ENCODE data around the gene ADM5. TPM values are rescaled to one million over a fixed set of nuclear protein-coding genes. Genes with fewer than 3 reads are reported as not detected.

Gene ADM5
- total and polyA plus RNA-seq, 2 experiments from 2014 or later, result 2.8 to 5.7 TPM

- DNase-seq (ENCODE audit: low spot score), result peak; percentile 100
- H3K4me2 ChIP-seq, result peak within 1 kb of the TSS; percentile 90
- peaks cover 48% of the 10 kb centered on the region for H3K4me1 ChIP-seq (ENCODE audit: insufficient read depth)
- Mint-ChIP-seq H3K4me3 (peak within 1 kb of the TSS; percentile 97), H3K27ac (peak within 1 kb of the TSS; percentile 100), H3K27me3 (ENCODE audit: insufficient read depth, low read depth, poor library complexity) (peaks cover 43% of the 10 kb centered on the region), H3K9me3 (0 out of 3 replicates have a peak, but pooled peaks cover under 1% of the 10 kb centered on the region), H3K4me1 (peaks cover 66% of the 10 kb centered on the region), H3K36me3 (ENCODE audit: low read depth) (peaks cover 4% of the 10 kb centered on the region; the same call in 2 of the 3 replicates)
- no peaks in the 10 kb centered on the region for H3K36me3 ChIP-seq (ENCODE audit: insufficient read depth)
- H3K9me2 ChIP-seq (ENCODE audit: insufficient read depth), result no peaks in the 10 kb centered on the region
- H4K20me1 ChIP-seq (replicated peaks; ENCODE audit: insufficient read depth), result peaks cover 13% of the 10 kb centered on the region
- peaks cover 20% of the 10 kb centered on the region for H3F3A ChIP-seq (replicated peaks; ENCODE audit: low read depth)
- peak; percentile 65 for ATAC-seq
- H3K27ac ChIP-seq (ENCODE audit: low read depth), result peak within 1 kb of the TSS; percentile 100
- no peak; the same call in 1 of the 2 replicates for TF ChIP-seq CREB1 (CRISPR knock-in tag; IDR thresholded peaks at IDR 0.05; ENCODE audit: low read depth)
- TF ChIP-seq POLR2AphosphoS5 (IDR thresholded peaks at IDR 0.05; ENCODE audit: low read depth), result peak; percentile 59
- 0 out of 2 replicates have a peak, but pooled peaks have one; percentile 43 for TF ChIP-seq ETS1 (IDR thresholded peaks at IDR 0.05)
- peaks cover 26% of the 10 kb centered on the region for H3K79me2 ChIP-seq (replicated peaks; ENCODE audit: insufficient read depth)
- H3K27me3 ChIP-seq (ENCODE audit: insufficient read depth), result peaks cover 11% of the 10 kb centered on the region; the same call in 1 of the 2 replicates
- H3K4me3 ChIP-seq, result peak within 1 kb of the TSS; percentile 70
- no peak within 1 kb of the TSS for H2AFZ ChIP-seq
These were observed 49.1 kb upstream of the ADM5 start, which contains the start of gene RRAS for GRCh38 chr19:49640113-49640898. TSS of gene RRAS (minus strand) at chr19:49640143. CDS start at chr19:49640098, 45 bp downstream.

DNA sequence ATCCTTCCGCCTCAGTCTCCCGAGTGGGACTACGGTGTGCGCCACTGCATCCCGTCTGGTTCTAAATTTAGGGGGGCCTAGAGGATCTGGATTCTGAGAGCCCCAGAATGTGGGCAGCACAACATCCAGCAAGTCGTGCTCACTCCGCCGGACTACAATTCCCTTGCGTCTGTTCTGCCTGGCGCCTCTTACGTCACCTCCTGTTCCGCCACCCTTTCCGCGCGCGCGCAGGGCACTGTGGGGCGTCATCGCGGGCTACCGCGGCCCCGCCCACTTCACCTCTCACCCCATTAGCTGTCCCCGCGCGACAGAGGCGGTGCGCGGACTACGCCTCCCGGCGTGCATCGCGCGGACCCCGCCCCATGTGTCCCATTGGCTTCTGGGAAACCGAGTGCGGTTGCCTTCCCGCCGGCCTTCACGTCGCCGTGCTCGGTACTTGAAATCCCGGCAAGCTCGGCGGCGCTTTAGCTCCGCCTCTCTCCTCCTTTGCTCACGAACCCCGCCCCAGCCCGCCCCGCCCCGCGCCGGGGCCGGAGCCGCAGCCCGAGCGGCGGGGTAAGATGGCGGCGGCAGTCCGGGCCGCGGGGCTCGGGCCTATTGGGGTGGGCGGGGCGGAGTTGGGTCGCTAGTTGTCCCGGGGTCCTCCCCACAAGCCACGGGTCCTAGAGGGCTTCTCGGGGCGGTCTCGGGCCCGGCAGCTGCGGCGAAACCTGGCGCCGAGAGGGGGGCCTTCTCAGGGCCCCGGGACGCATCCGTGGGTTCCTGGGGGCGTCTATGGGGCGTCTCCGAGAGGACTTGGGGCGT lies 47.5 kb upstream of the ADM5 start, which contains the start of gene SCAF1:
Gene SCAF1 (plus strand): TSS at position 522 of the 804 bp plus-strand sequence. CDS start 2,818 bp downstream, outside the sequence.
- H3K9me2 ChIP-seq (ENCODE audit: insufficient read depth), result no peaks in the 10 kb centered on the region
- H3K27ac Mint-ChIP-seq, result peak within 1 kb of the TSS; percentile 100
- peaks cover 13% of the 10 kb centered on the region for H4K20me1 ChIP-seq (replicated peaks; ENCODE audit: insufficient read depth)
- peak within 1 kb of the TSS; percentile 97 for H3K4me3 Mint-ChIP-seq
- H3K27ac ChIP-seq (ENCODE audit: low read depth), result peak within 1 kb of the TSS; percentile 100
- ATAC-seq (peak; percentile 31), DNase-seq (ENCODE audit: low spot score) (peak; percentile 99)
- no peaks in the 10 kb centered on the region; the same call in 1 of the 2 replicates for H3K36me3 ChIP-seq (ENCODE audit: insufficient read depth)
- H3K79me2 ChIP-seq (replicated peaks; ENCODE audit: insufficient read depth), result peaks cover 26% of the 10 kb centered on the region
- peak within 1 kb of the TSS; percentile 90 for H3K4me2 ChIP-seq
- H3K27me3 Mint-ChIP-seq (ENCODE audit: insufficient read depth, low read depth, poor library complexity), result peaks cover 36% of the 10 kb centered on the region
- peaks cover 11% of the 10 kb centered on the region; the same call in 1 of the 2 replicates for H3K27me3 ChIP-seq (ENCODE audit: insufficient read depth)
- peak within 1 kb of the TSS; percentile 89; the same call in 1 of the 2 replicates for H2AFZ ChIP-seq
- TF ChIP-seq NANOG (IDR thresholded peaks at IDR 0.05; ENCODE audit: borderline replicate concordance) (no peak), ETS1 (IDR thresholded peaks at IDR 0.05) (peak; percentile 99), ZNF331 (CRISPR knock-in tag; IDR thresholded peaks at IDR 0.05; ENCODE audit: low read depth) (no peak), CREB1 (CRISPR knock-in tag; IDR thresholded peaks at IDR 0.05; ENCODE audit: low read depth) (peak; percentile 96), POLR2AphosphoS5 (IDR thresholded peaks at IDR 0.05; ENCODE audit: low read depth) (peak; percentile 50; the same call in 1 of the 2 replicates)
- H3K4me3 ChIP-seq, result peak within 1 kb of the TSS; percentile 100
- H3K4me1 ChIP-seq (ENCODE audit: insufficient read depth), result peaks cover 40% of the 10 kb centered on the region
- H3F3A ChIP-seq (replicated peaks; ENCODE audit: low read depth), result peaks cover 21% of the 10 kb centered on the region
- H3K36me3 Mint-ChIP-seq (ENCODE audit: low read depth), result peaks cover 17% of the 10 kb centered on the region
- H3K4me1 Mint-ChIP-seq, result peaks cover 51% of the 10 kb centered on the region
- H3K9me3 Mint-ChIP-seq, result no peaks in the 10 kb centered on the region

Data from GM23338 (cell line).